NCI-H69 (cell line): Measurements from ENCODE around the gene AUTS2.

Source experiments
- DNase-seq: peaks from one replicate; lab custom pipeline; 2025; lab: John Stamatoyannopoulos, UW

Gene AUTS2

DNA sequence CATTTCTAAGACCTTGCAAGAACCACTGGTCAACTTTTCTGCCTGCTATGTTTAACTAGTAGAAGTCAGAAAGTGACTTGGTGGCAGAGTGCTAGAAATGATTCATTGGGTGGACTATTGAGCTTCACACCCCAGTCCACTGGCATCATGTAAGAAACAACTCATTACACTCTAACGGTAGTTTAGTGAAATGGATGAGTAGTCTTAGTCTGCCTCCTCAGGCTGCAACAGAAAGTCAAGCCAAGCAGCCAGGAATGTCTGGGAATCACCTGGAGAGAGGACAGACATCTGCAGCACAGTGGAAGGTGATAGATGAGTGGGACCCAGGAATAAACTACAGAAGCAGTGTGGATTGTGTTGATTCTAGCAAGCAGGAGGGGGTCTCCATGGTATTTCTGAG is 125.4 kb downstream of the AUTS2 start:
- DNase-seq, result peak; percentile 35

DNA sequence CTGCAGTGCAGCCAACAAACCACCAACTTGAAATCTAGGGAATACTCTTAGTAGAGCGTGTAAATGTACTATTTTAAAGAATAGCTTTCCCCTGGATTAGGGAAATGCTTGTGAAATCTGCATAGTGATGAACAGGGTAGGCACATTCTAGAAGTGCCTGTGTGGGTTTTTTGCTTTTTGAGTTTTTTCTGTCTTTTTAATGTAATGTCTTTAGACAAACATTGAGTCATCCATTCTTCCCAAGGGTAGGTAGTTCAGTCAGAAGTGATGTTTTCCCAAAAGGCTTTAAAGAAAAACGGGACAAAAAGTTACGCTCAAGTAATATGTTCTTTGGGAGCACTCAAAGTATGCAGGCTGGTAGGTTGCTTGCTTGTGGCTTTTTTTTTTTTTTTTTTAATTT is 130.0 kb downstream of the AUTS2 start:
- no peak for DNase-seq

GRCh38 chr7:69732203-69732602 is 133.9 kb downstream of the AUTS2 start:
- DNase-seq, result peak; percentile 84

- DNase-seq, result no peak
These were observed 137.3 kb downstream of the AUTS2 start for GRCh38 chr7:69735582-69735981.

DNA sequence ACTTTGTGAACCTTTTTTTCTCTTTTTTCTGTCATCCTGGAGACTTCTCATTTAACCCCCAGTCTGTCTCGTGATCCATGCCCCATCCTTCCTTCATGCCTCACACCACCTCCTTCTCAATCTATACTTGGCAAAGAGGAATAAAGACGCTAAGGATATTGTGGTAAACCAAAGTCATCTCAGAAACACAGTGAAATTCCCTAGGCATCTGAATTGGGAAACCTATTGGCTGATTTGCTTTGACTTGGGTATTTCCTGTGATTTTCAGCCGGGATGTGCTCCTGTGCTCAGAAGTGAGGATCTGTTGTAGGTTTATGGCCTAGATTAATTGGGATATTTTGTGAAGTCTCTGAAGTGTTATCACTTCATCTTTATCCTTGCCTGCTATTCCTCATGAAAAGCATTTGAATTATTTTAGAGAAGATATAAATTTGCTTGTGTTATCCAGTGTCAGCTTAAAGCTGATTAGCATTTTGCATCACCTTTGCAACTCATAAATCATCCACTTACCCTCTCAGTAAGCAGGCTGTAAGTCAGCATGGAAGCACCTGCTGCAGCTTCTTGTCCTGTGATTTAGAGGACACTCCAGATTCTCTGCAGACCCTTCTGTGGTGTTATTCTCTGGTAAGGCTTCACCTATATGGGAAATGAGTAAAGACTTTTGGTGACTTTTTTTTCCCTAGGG is 138.0 kb downstream of the AUTS2 start:
- peak; percentile 60 for DNase-seq

- DNase-seq, result peak; percentile 93
These were observed 140.2 kb downstream of the AUTS2 start for GRCh38 chr7:69738396-69738951.

DNA sequence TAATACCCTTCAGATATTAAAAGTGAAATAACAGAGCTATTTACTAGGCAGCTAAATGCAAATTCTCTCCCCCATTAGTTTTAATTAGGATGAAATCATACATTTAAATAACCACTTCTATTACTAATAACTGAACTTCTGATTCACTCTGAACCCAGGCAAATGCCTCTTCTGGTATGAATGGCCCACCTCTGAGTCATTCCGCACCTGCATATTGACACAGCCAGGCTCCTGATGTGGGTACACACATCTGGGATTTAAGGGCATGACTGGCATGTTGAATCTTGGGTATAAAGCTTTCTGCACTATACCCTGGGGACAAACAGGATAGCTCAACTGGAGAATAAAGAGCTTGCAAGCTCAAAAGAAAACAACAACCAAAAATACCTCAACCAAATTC is 140.9 kb downstream of the AUTS2 start:
- DNase-seq, result peak; percentile 88

DNA sequence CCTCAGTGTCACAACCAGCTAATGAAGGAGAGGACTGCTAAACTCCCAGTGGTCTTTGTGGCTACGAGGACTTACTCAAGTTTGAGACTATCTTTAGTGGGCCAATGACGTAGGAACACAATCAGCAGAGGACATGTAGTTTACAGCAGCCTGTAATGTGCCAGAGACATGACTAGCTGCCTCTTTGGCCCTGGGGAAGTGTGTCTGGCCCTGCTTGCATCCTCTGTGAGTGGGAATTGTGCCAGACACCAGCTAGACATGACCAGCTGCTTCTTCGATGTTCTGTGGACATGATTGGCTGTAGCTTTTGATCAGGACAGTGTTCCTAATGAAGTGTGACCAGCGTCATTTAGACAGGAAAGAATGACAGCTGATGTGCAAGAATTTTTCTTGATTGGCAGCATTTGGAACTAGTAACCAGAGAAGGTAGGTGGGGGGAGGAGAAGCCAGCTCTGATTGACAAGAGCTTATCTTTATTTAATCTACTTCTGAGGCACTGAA is 141.7 kb downstream of the AUTS2 start:
- DNase-seq, result peak; percentile 93

DNA sequence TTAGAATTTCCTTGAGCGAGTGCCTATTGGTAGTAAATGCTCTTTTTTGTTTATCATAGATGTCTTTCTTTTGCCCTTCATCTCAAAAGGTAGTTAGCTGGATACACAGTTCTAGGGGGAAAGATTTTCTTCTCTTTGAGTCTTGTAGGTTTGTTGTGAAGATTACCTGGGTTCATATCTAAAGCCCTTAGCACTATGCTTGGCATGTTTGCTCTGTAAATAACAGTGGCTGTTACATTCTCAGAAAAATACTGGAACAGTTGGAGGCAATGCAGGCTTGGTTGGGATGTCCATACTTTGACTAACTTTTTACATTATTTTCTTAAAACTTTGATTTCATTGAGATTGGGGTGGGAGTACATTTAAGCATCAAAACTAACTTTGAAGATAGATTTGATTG is 144.0 kb downstream of the AUTS2 start:
- DNase-seq, result no peak

GRCh38 chr7:69743436-69743835 is 145.2 kb downstream of the AUTS2 start:
- DNase-seq, result no peak

DNA sequence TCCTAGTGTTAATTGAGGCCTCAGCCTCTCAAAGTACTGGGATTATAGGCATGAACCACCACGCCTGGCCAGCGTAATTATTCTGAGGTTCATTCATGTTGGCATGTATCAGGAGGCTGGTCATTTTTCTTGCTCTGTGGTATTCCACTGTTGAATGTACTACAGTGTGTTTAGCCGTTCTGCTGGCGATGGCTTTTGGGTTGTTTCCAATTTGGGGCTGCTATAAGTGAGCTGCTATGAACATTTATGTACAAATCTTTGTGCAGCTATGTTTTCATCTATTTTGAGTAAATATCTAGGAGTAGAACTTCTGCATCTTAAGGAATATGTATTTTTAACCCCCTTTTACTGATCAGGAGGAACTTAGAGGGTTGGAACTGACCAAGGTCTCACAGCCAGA is 145.8 kb downstream of the AUTS2 start:
- DNase-seq, result no peak

- DNase-seq, result no peak
These were observed 148.1 kb downstream of the AUTS2 start for GRCh38 chr7:69746383-69746782.

DNA sequence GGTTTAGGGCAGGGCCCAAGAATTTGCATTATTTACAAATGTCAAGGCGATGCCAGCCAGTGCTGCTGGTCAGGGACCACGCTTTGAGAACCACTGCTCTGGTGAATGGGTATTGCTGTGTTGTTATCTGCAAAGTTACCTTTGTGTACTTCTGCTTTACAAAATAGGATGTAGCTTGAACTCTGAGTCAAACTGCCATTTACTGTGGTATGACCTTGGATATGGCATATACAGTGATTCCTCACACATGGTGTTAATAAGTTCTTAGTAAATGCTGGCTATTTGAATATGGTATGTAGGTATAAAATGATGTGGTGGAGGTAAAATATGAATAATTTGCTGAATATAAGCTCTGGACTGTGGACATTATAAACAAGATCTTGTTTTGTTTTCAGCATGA is 148.9 kb downstream of the AUTS2 start:
- no peak for DNase-seq

- DNase-seq, result peak; percentile 61
These were observed 150.3 kb downstream of the AUTS2 start for GRCh38 chr7:69748530-69748929.

DNA sequence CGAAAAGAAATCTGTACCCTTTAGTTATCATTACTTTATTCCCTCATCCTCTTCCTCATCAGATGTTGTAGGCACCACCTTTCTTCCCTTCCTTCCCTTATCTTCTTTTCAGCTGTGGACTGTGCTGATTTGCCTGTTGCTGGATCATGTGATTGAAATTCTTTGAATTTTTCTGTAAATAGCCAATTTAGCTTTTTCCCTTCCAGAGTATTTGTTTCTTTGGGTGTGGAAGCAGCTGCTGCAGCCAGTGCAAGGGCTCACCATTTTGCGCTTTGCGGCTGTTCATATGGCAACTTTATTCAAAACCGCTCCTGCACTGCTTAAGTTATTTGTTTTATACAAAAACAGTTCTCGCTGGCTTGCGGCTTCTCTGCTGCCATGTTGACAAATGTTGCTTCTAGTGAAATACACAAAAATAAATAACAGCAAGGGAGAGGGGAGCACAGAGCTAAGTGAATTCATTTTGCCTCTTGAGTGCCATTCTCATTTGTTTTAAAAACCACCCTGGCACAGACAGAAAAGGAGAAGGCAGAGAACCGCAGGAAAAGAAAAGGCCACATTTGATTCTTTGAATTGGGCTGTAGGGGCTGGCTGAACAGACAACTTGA is 151.2 kb downstream of the AUTS2 start:
- DNase-seq, result no peak

- no peak for DNase-seq
These were observed 151.7 kb downstream of the AUTS2 start for GRCh38 chr7:69749994-69750393.

- DNase-seq, result peak; percentile 90
These were observed 152.8 kb downstream of the AUTS2 start for GRCh38 chr7:69751026-69751425.

DNA sequence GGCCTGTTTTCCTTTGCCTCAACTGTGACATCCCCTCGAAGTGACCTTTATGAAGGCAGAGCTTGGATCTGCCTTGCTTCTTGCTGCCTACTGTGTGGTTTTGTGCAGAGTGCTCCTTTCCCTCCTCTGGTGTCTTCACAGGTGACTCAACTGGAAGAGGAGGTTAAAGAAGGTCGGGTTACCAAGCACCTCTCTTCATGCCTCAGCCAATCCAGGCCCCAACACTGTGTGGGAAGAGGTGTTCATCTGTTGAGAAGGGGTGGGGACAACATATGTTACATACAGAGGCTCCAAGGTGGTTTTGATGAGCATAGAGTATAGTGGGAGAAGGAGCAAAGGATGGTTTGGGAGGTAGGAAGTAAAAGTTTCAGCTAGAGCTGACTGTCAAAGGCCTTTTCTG is 155.7 kb downstream of the AUTS2 start:
- peak; percentile 59 for DNase-seq

- no peak for DNase-seq
These were observed 156.2 kb downstream of the AUTS2 start for GRCh38 chr7:69754476-69754875.

DNA sequence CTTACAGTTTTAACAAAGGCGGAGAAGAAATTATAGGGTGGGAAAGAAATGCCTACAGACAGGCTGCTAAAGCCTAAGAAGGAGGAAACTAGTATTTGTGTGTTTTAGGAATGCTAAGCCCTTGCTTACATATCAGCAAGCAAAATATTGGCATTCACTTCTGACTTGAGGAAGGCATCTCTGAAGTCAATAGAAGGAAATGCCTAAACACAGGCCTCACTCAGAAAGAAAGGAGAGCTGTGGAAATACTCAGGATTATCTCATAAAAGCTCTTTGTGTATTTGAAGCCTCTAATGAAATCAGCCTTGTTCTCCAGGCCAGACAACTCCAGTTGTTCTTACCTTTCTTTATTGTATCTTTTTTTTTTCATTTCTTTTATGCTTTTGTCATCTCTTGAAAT is 158.0 kb downstream of the AUTS2 start:
- DNase-seq, result no peak

DNA sequence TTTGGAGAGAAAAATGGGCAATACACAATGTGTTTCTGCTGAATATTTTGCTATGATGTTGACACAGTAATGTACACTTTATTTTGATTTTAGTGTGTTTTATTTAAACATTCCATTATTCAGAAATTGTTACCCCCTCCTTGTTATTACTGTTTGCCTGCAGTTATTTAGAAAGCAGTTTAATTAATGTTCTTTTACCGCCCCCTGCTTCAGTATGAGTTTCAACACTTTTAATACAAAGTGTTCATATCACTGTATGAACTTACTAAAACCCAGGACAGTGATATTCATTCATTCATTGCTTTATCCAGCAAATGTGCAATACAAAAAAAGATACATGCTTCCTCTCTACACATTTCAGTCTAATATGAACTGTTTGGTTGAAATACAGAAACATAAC is 159.3 kb downstream of the AUTS2 start:
- no peak for DNase-seq

GRCh38 chr7:69757981-69758430 is 159.7 kb downstream of the AUTS2 start:
- peak; percentile 69 for DNase-seq

DNA sequence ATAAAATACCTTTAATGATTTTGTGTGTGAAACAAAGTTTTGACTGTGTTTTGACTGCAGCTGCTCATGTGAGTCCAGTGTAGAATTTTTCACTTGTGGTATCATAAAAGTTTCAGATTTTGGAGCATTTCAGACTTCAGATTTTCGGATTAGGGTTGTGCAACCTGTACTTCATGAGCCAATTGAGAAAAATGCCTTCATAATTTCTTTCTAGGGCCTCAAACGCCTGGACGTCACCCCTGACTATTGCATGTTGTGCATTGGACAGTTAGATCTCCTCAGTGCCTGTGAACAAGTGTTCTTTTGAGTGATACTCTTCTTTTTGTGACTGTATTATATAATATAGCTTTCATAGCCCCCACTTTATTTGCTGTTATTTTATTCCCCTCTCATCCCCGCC is 161.1 kb downstream of the AUTS2 start:
- DNase-seq, result no peak
